ENCODE results near the gene SAMD9. TPM values are rescaled to one million over a fixed set of nuclear protein-coding genes. Genes with fewer than 3 reads are reported as not detected.

SAMD9 gene
- total and polyA plus RNA-seq, 2 donors (not counting 1 experiment from before 2014, with no cell fraction given), result 10.1 to 19.2 TPM

DNA sequence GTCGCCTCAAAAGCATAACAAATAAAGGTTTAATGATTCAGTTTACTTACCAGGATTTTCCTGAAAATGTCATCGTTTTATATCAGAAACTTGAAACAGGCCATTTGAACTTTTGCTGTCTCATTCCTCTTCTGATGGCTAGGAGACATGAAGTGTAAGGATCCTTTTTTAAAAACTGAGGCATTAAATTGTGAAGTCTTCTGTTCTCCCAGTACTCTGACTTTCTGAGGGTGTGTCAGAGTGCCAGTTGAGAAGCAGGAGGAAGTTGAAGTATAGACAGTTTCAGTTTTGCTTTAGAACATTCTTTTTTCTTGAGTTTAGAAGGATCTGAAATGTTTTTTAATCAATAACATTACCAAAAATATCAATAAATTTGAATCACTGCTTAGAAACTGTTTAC is 30.4 kb upstream of the SAMD9 start, which contains the start of gene SAMD9L:
Gene SAMD9L (minus strand): TSS at position 242 of the 400 bp plus-strand sequence. CDS start 12,414 bp downstream, outside the sequence.
- Histone ChIP-seq H3K27ac (ENCODE audit: insufficient read depth, low read length) (peak within 1 kb of the TSS; percentile 61), H3K9me3 (ENCODE audit: control insufficient read depth, insufficient read depth, low read depth, low read length) (no peaks in the 10 kb centered on the region), H3K4me1 (ENCODE audit: control insufficient read depth, extremely low read depth, insufficient read depth, low read length) (peaks cover 2% of the 10 kb centered on the region), H3K36me3 (ENCODE audit: control insufficient read depth, insufficient read depth, low read length) (peaks cover 4% of the 10 kb centered on the region), H3K79me2 (ENCODE audit: control insufficient read depth, insufficient read depth, low read length) (no peaks in the 10 kb centered on the region), H3K9ac (ENCODE audit: insufficient read depth, low read length) (peak within 1 kb of the TSS; percentile 29), H2AFZ (ENCODE audit: low read length) (peak within 1 kb of the TSS; percentile 94), H4K20me1 (ENCODE audit: control insufficient read depth, extremely low read depth, insufficient read depth, low read length) (no peaks in the 10 kb centered on the region), H3K27me3 (ENCODE audit: control insufficient read depth, insufficient read depth, low read length) (no peaks in the 10 kb centered on the region), H3K4me2 (ENCODE audit: extremely low read depth, insufficient read depth, low read length) (peak within 1 kb of the TSS; percentile 97), H3K4me3 (replicated peaks in 1 of 4; ENCODE audit: control extremely low read depth in 1 of 4, insufficient read depth in 1 of 4, low read depth in 3 of 4, low read length in 4 of 4) (peak within 1 kb of the TSS; percentile 52 to 91 (median 60))
- peak; percentile 9 to 52 for DNase-seq (ENCODE audit: low read depth in 2 of 2)
- TF ChIP-seq, protein P1, sequence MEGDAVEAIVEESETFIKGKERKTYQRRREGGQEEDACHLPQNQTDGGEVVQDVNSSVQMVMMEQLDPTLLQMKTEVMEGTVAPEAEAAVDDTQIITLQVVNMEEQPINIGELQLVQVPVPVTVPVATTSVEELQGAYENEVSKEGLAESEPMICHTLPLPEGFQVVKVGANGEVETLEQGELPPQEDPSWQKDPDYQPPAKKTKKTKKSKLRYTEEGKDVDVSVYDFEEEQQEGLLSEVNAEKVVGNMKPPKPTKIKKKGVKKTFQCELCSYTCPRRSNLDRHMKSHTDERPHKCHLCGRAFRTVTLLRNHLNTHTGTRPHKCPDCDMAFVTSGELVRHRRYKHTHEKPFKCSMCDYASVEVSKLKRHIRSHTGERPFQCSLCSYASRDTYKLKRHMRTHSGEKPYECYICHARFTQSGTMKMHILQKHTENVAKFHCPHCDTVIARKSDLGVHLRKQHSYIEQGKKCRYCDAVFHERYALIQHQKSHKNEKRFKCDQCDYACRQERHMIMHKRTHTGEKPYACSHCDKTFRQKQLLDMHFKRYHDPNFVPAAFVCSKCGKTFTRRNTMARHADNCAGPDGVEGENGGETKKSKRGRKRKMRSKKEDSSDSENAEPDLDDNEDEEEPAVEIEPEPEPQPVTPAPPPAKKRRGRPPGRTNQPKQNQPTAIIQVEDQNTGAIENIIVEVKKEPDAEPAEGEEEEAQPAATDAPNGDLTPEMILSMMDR (conservative IDR thresholded peaks at IDR 0.05 in 1 of 2, IDR thresholded peaks at IDR 0.05 in 1 of 2; ENCODE audit: low read depth in 1 of 2, low read length in 2 of 2), result no peak
- TF ChIP-seq EZH2 (IDR thresholded peaks at IDR 0.05; ENCODE audit: low read length, missing control alignments), result no peak

DNA sequence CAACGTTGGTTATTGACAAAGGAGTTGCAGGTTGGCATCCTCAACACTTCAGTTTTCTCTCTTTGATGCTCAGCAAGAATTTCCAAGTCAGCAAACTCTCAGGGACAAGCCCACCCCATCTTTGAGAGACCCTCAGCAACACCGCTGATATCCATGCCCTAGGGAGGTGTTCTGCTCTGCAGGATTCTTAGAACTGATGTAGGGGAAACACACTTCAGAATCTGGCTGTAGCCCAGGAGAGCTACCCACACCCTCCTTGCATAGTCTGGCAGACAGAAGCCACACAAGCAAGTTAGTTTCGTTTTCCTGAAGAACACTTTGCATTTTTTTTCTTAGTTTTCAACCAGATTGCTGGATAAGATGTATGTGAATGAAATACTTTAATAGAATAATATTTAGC is 29.6 kb upstream of the SAMD9 start:
- DNase-seq (ENCODE audit: low read depth in 2 of 2), result peak; percentile 66 to 69
- TF ChIP-seq, protein P1 (conservative IDR thresholded peaks at IDR 0.05 in 1 of 2, IDR thresholded peaks at IDR 0.05 in 1 of 2; ENCODE audit: low read depth in 1 of 2, low read length in 2 of 2), result no peak
- no peak for TF ChIP-seq EZH2 (IDR thresholded peaks at IDR 0.05; ENCODE audit: low read length, missing control alignments)
- Histone ChIP-seq H3K4me1 (ENCODE audit: control insufficient read depth, extremely low read depth, insufficient read depth, low read length) (peaks cover 2% of the 10 kb centered on the region), H3K9me3 (ENCODE audit: control insufficient read depth, insufficient read depth, low read depth, low read length) (no peaks in the 10 kb centered on the region), H3K36me3 (ENCODE audit: control insufficient read depth, insufficient read depth, low read length) (peaks cover 5% of the 10 kb centered on the region), H3K79me2 (ENCODE audit: control insufficient read depth, insufficient read depth, low read length) (no peaks in the 10 kb centered on the region), H3K27me3 (ENCODE audit: control insufficient read depth, insufficient read depth, low read length) (no peaks in the 10 kb centered on the region), H2AFZ (ENCODE audit: low read length) (peak overlapping the region; percentile 94), H3K4me3 (replicated peaks in 1 of 4; ENCODE audit: control extremely low read depth in 1 of 4, insufficient read depth in 1 of 4, low read depth in 3 of 4, low read length in 4 of 4) (peak overlapping the region; percentile 52 to 91 (median 60)), H3K9ac (ENCODE audit: insufficient read depth, low read length) (no peak overlapping the region), H3K4me2 (ENCODE audit: extremely low read depth, insufficient read depth, low read length) (peak overlapping the region; percentile 97), H4K20me1 (ENCODE audit: control insufficient read depth, extremely low read depth, insufficient read depth, low read length) (no peaks in the 10 kb centered on the region), H3K27ac (ENCODE audit: insufficient read depth, low read length) (peak overlapping the region; percentile 61)

DNA sequence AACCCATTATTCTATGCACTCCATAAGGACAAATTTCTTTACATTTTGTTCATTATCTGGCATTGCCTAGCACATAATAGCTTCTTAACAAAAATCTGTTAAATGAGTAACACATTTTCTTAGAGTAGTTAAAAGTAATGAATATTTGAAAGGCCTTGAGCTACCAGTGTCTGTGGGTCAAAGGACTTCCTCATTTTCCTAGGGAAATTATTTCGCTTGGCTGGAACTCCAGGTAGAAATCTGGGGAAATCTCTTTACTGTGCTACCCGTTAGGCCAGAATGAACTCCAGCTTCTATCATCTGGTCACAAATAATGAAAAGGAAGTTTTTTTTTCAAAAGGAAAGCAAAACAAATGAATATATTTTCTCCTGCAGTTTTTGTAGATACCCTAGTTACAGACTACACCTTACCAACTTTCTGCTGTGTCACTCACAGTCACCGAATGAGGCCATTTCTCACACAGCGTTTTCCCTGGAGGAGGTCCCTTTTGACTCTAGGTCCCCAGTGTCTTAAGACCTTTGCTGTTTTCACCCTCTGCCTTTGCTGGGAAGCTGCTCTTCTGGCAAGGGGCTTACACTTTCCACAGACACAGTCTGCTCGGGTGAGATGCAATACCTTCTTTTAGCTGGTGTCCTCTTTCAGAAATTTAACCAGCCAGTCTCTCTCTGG is 28.8 kb upstream of the SAMD9 start:
- Histone ChIP-seq H3K36me3 (ENCODE audit: control insufficient read depth, insufficient read depth, low read length) (peaks cover 5% of the 10 kb centered on the region), H4K20me1 (ENCODE audit: control insufficient read depth, extremely low read depth, insufficient read depth, low read length) (no peaks in the 10 kb centered on the region), H3K4me3 (replicated peaks in 1 of 4; ENCODE audit: control extremely low read depth in 1 of 4, insufficient read depth in 1 of 4, low read depth in 3 of 4, low read length in 4 of 4) (peak overlapping the region; percentile 52 to 91 (median 60)), H3K9ac (ENCODE audit: insufficient read depth, low read length) (no peak overlapping the region), H2AFZ (ENCODE audit: low read length) (peak overlapping the region; percentile 76), H3K79me2 (ENCODE audit: control insufficient read depth, insufficient read depth, low read length) (no peaks in the 10 kb centered on the region), H3K4me1 (ENCODE audit: control insufficient read depth, extremely low read depth, insufficient read depth, low read length) (peaks cover 2% of the 10 kb centered on the region), H3K27ac (ENCODE audit: insufficient read depth, low read length) (peak overlapping the region; percentile 13), H3K27me3 (ENCODE audit: control insufficient read depth, insufficient read depth, low read length) (no peaks in the 10 kb centered on the region), H3K4me2 (ENCODE audit: extremely low read depth, insufficient read depth, low read length) (peak overlapping the region; percentile 97), H3K9me3 (ENCODE audit: control insufficient read depth, insufficient read depth, low read depth, low read length) (no peaks in the 10 kb centered on the region)
- DNase-seq (ENCODE audit: low read depth in 2 of 2), result no peak
- TF ChIP-seq, protein P1 (conservative IDR thresholded peaks at IDR 0.05 in 1 of 2, IDR thresholded peaks at IDR 0.05 in 1 of 2; ENCODE audit: low read depth in 1 of 2, low read length in 2 of 2), result no peak
- no peak for TF ChIP-seq EZH2 (IDR thresholded peaks at IDR 0.05; ENCODE audit: low read length, missing control alignments)
